HG02884 (cell line): ENCODE data around the gene LILRB3.
"Not testable (repeated sequence)": the region's sequence is repeated elsewhere in the genome, so short reads cannot be mapped to it uniquely, and the experiment has no call there.

Experiments used
- ATAC-seq: cut with Tn5 transposase; IDR thresholded peaks from one replicate; pipeline ENCODE4 v1.9.1; 2021; ENCODE audit warnings: mild to moderate bottlenecking, moderate library complexity; ENCODE audit not compliant: unreplicated experiment

LILRB3 gene

DNA sequence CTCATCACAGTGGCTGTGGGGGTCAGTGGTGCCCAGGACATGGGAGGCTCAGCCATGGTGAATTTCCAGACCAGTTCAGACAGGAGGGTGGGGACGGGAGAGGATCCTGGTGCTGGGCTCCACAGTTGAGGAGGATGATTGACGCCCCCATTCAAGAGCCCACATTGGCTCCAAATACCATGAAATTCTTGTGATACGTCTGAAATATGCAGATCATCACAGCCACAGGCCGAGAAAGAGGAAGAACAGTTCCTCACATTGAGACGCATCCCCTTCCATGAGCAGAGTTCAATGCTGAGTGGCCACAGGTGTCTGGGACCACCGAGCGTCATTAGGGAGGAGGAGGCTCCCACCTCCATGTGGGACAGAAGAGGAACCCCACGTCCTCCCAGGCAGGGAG lies 21.0 kb upstream of the LILRB3 start:
- ATAC-seq: not testable (repeated sequence)

DNA sequence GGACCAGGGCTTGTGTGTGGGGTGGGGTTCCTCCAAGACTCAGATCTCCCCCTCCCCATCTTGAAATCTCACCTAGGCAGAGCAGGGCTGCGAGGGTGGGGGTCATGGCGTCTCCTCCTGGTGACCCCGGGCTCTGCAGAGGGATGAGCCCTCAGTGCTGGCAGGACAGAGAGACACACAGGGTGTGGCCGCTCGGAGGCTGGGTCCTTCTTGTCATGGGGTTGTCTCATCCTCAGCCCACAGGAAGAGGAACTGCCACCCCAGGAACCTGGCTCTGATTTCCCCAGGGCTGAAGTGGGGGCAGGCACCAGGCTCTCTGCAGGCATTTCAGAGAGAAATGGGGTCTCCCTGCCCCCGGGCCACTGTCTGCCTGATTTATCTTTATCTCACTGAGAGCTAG lies 19.8 kb upstream of the LILRB3 start, which contains the start of gene LILRA6:
LILRA6 (minus strand) TSS at position 145 of the 400 bp plus-strand sequence.
- not testable (repeated sequence) for ATAC-seq

DNA sequence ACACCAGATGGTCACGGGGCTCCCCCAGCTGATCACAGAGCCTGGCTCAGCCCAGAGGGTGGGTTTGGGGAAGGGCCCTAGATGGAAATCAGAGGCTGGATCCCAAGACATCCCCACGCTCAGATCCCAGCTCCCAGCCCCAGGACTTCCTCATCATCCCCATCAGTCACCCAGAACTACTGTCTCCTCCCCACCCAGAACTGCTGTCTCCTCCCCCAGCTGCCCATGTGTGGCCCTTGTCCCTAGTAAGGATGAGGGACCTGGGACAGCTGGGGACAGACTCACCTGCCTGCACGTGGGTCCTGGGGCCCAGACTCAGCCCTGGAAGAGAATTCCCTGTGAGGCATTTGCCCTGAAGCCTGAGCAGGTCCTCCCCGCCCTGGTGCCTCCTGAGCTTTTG lies 19.4 kb upstream of the LILRB3 start:
- not testable (repeated sequence) for ATAC-seq

- ATAC-seq: not testable (repeated sequence)
Measured at GRCh38 chr19:54240372-54241336, 17.8 kb upstream of the LILRB3 start.

DNA sequence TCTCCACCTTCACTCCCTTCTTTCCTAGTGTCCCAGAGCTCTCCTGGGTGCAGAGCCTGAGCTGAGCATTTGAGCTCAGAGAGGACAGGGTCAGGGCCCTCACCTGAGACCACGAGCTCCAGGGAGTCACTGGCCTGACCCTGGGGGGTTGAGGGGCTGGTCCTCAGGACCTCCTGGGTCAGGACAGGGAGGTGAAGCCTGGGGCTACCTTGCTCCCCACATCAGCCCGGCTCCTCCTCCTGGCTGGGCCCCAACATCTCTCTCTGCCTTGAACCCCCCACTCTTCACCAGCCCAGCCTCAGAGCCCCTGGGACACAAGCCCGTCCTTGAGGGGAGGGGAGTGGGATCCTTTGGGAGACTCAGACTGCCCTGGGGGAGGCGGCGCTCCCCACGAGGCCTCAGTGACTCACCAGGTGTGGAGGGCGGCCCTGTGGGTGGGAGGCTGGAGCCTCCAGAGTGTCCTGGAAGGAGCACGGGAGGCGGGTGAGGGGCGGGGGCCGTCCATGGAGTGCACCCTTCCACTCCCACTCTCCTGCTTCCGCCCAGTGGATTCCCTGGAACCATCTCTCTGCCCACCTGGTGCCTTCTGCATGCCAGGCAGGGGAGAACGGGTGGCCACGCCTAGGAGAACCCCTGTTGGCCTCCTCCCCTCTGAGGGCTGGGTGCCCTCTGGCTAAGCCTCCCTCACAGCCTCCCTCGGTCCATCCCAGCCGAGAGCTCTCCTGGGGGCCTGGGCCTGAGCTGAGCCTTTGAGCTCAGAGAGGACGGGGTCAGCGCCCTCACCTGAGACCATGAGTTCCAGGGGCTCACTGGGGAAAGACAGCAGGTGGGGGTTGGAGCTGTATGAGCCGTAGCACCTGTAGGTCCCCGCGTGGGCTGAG lies 16.9 kb upstream of the LILRB3 start:
- not testable (repeated sequence) for ATAC-seq

GRCh38 chr19:54233941-54234340 lies 11.1 kb upstream of the LILRB3 start:
- no peak for ATAC-seq

GRCh38 chr19:54231077-54231931 lies 8.5 kb upstream of the LILRB3 start:
- ATAC-seq: no peak

- ATAC-seq: no peak
Measured at GRCh38 chr19:54230031-54230430, 7.2 kb upstream of the LILRB3 start.

- no peak for ATAC-seq
Measured at GRCh38 chr19:54229146-54229545, 6.3 kb upstream of the LILRB3 start.

DNA sequence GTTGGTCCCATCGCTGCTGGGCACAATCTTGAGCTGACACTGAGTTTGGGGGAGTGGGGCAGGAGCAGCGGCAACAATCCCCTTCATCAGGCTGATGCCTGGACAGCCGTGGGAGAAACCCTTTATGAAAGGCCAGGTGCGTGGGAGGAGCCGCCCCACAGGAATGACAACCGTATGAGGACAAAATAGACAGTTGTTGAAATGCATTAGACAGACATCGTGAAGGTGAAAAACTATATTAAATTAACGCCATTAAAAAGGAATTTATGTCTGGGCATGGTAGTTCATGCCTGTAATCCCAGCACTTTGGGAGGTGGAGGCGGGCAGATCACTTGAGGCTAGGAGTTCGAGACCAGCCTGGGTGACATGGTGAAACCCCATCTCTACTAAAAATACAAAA lies 1.8 kb upstream of the LILRB3 start:
- ATAC-seq: not testable (repeated sequence)

- ATAC-seq: not testable (repeated sequence)
Measured at GRCh38 chr19:54223937-54224281, 1.1 kb upstream of the LILRB3 start.

DNA sequence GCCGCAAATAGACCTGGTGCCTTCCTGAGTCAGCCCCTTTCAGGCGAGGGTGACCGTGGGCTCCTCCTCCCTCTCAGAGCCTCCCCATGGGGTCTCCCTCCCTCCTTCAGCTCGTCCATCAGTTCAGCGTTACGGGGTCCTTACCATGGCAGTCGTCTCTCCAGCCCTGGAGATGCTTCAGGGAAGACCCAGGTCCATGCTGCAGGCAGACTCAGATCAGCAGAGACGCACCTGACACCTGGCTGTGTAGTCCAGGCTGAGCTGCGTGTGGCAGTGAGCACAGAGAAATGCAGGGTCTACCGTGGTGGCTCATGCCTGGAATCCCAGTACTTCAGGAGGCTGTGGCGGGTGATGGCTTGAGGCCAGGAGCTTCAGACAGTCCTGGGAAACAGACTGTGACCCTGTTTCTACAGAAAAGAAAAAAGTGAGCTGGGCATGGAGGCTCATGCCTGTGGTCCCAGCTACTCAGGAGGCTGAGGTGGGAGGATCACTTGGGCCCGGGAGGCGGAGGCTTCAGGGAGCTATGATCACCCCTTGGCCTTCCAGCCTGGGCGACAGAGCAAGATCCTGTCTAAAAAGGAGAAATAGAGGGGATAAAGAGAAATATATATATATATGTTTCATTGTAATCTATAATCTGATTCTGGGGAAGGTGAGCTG lies 600 bp upstream of the LILRB3 start:
- ATAC-seq: not testable (repeated sequence)

GRCh38 chr19:54221947-54222346 lies 860 bp downstream of the LILRB3 start:
- ATAC-seq: not testable (repeated sequence)

DNA sequence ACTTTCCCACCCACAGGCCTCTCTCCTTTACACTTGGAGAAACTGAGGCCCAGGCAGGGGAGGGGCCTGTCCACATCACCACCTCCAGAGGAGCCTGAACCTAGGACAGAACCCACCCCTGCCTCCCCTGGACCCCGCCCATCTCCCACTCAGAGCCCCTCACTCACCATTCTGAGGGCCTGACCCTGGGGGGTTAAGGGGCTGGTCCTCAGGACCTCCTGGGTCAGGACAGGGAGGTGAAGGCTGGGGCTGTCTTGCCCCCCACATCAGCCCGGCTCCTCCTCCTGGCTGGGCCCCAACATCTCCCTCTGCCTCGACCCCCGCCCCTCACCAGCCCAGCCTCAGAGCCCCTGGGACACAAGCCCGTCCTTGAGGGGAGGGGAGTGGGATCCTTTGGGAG lies 3.1 kb downstream of the LILRB3 start:
- not testable (repeated sequence) for ATAC-seq

GRCh38 chr19:54218960-54219661 lies 3.7 kb downstream of the LILRB3 start:
- ATAC-seq: no peak

- ATAC-seq: no peak
Measured at GRCh38 chr19:54218259-54218658, 4.5 kb downstream of the LILRB3 start.

GRCh38 chr19:54217517-54218247 lies 5.1 kb downstream of the LILRB3 start:
- ATAC-seq: not testable (repeated sequence)

- no peak for ATAC-seq
Measured at GRCh38 chr19:54216869-54217268, 5.9 kb downstream of the LILRB3 start.

DNA sequence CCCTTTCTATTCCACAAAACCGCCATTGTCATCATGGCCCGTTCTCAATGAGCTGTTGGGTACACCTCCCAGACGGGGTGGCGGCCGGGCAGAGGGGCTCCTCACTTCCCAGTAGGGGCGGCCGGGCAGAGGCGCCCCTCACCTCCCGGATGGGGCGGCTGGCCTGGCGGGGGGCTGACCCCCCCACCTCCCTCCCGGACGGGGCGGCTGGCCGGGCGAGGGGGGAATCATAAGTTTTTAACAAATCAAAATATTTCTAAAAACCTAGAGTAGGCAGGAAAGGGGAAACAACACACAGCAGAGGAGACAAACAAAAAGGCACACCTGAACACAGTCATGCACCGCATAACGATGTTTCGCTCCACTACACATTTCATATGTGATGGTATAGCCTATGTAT lies 8.1 kb downstream of the LILRB3 start:
- not testable (repeated sequence) for ATAC-seq
